H1 (cell line): Measurements from ENCODE around the gene SPI1. TPM values are rescaled to one million over a fixed set of nuclear protein-coding genes. Genes with fewer than 3 reads are reported as not detected.

ENCODE experiments used
- CTCF ChIA-PET: fragments of 300-600 bp; sonication (Branson Sonifier 250); formaldehyde crosslinking; loops from one replicate; lab custom pipeline; 2021; ENCODE audit not compliant: partially characterized antibody; lab: Charles Lee
- POLR2A ChIA-PET: fragments of 300-600 bp; sonication (Branson Sonifier 250); formaldehyde crosslinking; loops from one replicate; lab custom pipeline; 2021; ENCODE audit warnings: inconsistent platforms; ENCODE audit not compliant: partially characterized antibody; lab: Charles Lee
- DNase-seq, 2 experiments: peaks; one replicate each; pipeline versions ENCODE4 v3.0.0 to v3.0.0-alpha.2; 2010 to 2022; ENCODE audit warnings: low spot score in 2 of 2, low read depth in 1 of 2, mixed read lengths in 1 of 2
- FAIRE-seq: peaks from 2 replicates; lab custom pipeline; 2011; peaks lifted over from hg19 to GRCh38; lab: Jason Lieb, UNC
- H2AFZ ChIP-seq: 2 replicates; pipeline ENCODE4 v1.8.1; 2012; ENCODE audit warnings: low read length, inconsistent platforms
- H2AK5ac ChIP-seq: 2 replicates; pipeline ENCODE4 v1.6.1; 2013; ENCODE audit warnings: low read depth, low read length
- H2BK120ac ChIP-seq: replicated peaks from 2 replicates; pipeline ENCODE3; 2013; ENCODE audit warnings: low read depth, low read length, inconsistent platforms
- H2BK12ac ChIP-seq: 2 replicates; pipeline ENCODE4 v1.6.1; 2013; ENCODE audit warnings: low read depth, low read length
- H2BK15ac ChIP-seq: 2 replicates; pipeline ENCODE4 v1.6.1; 2013; ENCODE audit warnings: low read length
- H2BK20ac ChIP-seq: 2 replicates; pipeline ENCODE4 v1.6.1; 2013; ENCODE audit warnings: low read length
- H2BK5ac ChIP-seq: 2 replicates; pipeline ENCODE4 v1.6.1; 2013; ENCODE audit warnings: low read depth, low read length
- H3K14ac ChIP-seq: 2 replicates; pipeline ENCODE4 v1.6.1; 2013; ENCODE audit warnings: inconsistent platforms; ENCODE audit not compliant: insufficient read length
- H3K18ac ChIP-seq: 2 replicates; pipeline ENCODE4 v1.6.1; 2013; ENCODE audit warnings: low read length; ENCODE audit errors: extremely low read depth
- H3K23ac ChIP-seq: 2 replicates; pipeline ENCODE4 v1.6.1; 2013; ENCODE audit warnings: inconsistent platforms; ENCODE audit not compliant: insufficient read length
- H3K23me2 ChIP-seq: 2 replicates; pipeline ENCODE4 v1.6.1; 2013; ENCODE audit warnings: low read depth, low read length
- H3K27ac ChIP-seq: 2 replicates; pipeline ENCODE4 v1.6.1; 2011; ENCODE audit warnings: low read depth, low read length, inconsistent platforms
- H3K27me3 ChIP-seq, 4 experiments: replicated peaks in 1 of 4; 1 replicate in 1 of 4; 2 replicates in 3 of 4; pipeline versions ENCODE4 v1.6.1 to v1.8.1; 2011 to 2013; ENCODE audit warnings: low read length in 3 of 4, mild to moderate bottlenecking in 3 of 4, inconsistent platforms in 2 of 4, mixed read lengths in 2 of 4, moderate library complexity in 1 of 4; ENCODE audit not compliant: control insufficient read depth in 3 of 4, insufficient read depth in 3 of 4; ENCODE audit errors: extremely low read depth in 1 of 4
- H3K36me3 ChIP-seq, 4 experiments: 2 replicates each; pipeline versions ENCODE4 v1.6.1 to v1.8.1; 2011 to 2013; ENCODE audit warnings: mild to moderate bottlenecking in 4 of 4, low read length in 3 of 4, moderate library complexity in 2 of 4, control low read depth in 1 of 4, inconsistent platforms in 1 of 4; ENCODE audit not compliant: insufficient read depth in 4 of 4, control insufficient read depth in 2 of 4
- H3K4ac ChIP-seq: replicated peaks from 2 replicates; pipeline ENCODE3; 2013; ENCODE audit warnings: low read length, low read depth, mixed read lengths, inconsistent platforms; ENCODE audit not compliant: insufficient read length
- H3K4me1 ChIP-seq, 4 experiments: replicated peaks in 1 of 4; 1 replicate in 1 of 4; 2 replicates in 3 of 4; pipeline versions ENCODE4 v1.6.1 to v1.8.1; 2011 to 2013; ENCODE audit warnings: low read length in 3 of 4, inconsistent platforms in 2 of 4, mixed read lengths in 1 of 4; ENCODE audit not compliant: insufficient read depth in 4 of 4, control insufficient read depth in 3 of 4
- H3K4me2 ChIP-seq, 2 experiments: 2 replicates each; pipeline versions ENCODE4 v1.6.1 to v1.8.1; 2011 to 2013; ENCODE audit warnings: low read depth in 2 of 2, low read length in 2 of 2, control low read depth in 1 of 2, inconsistent platforms in 1 of 2, mild to moderate bottlenecking in 1 of 2; ENCODE audit not compliant: insufficient read depth in 1 of 2
- H3K4me3 ChIP-seq, 4 experiments: fragments of 200-600, 300-600 bp in 1 of 4; sonication (generic), shearing (Covaris generic), sonication (Bioruptor Twin) in 1 of 4; 2 replicates each; pipeline versions ENCODE4 v1.5.1 to v1.8.1; 2011 to 2016; ENCODE audit warnings: low read length in 4 of 4, low read depth in 3 of 4, control low read depth in 2 of 4, inconsistent platforms in 2 of 4, mild to moderate bottlenecking in 2 of 4, mixed read lengths in 1 of 4, moderate library complexity in 1 of 4; ENCODE audit not compliant: insufficient read depth in 2 of 4; ENCODE audit errors: extremely low read depth in 1 of 4
- H3K56ac ChIP-seq: replicated peaks from 2 replicates; pipeline ENCODE3; 2013; ENCODE audit warnings: low read depth, mild to moderate bottlenecking, mixed read lengths, low read length, inconsistent platforms; ENCODE audit not compliant: insufficient read length
- H3K79me1 ChIP-seq: 2 replicates; pipeline ENCODE4 v1.6.1; 2013; ENCODE audit warnings: low read depth, low read length, control low read depth
- H3K79me2 ChIP-seq, 2 experiments: 2 replicates each; pipeline versions ENCODE4 v1.6.1 to v1.8.1; 2012 to 2013; ENCODE audit warnings: low read length in 2 of 2, mild to moderate bottlenecking in 2 of 2, inconsistent platforms in 1 of 2; ENCODE audit not compliant: insufficient read depth in 2 of 2, control insufficient read depth in 1 of 2
- H3K9ac ChIP-seq, 4 experiments: replicated peaks in 1 of 4; 1 replicate in 1 of 4; 2 replicates in 3 of 4; pipeline versions ENCODE4 v1.6.1 to v1.8.1; 2011 to 2013; ENCODE audit warnings: low read depth in 3 of 4, low read length in 3 of 4, control low read depth in 2 of 4, mild to moderate bottlenecking in 2 of 4, moderate library complexity in 2 of 4, inconsistent platforms in 1 of 4; ENCODE audit errors: extremely low read depth in 1 of 4
- H3K9me3 ChIP-seq, 2 experiments: 2 replicates each; pipeline versions ENCODE4 v1.6.1 to v1.8.1; 2012 to 2013; ENCODE audit warnings: mild to moderate bottlenecking in 2 of 2, moderate library complexity in 2 of 2, control low read depth in 1 of 2, inconsistent platforms in 1 of 2, low read depth in 1 of 2, low read length in 1 of 2, mixed read lengths in 1 of 2; ENCODE audit not compliant: insufficient read depth in 2 of 2
- H4K20me1 ChIP-seq, 2 experiments: replicated peaks in 1 of 2; 2 replicates each; pipeline versions ENCODE3 to v1.8.1; 2011 to 2013; ENCODE audit warnings: inconsistent platforms in 2 of 2, low read length in 2 of 2, mild to moderate bottlenecking in 1 of 2; ENCODE audit not compliant: insufficient read depth in 2 of 2, control insufficient read depth in 1 of 2
- H4K5ac ChIP-seq: 2 replicates; pipeline ENCODE4 v1.6.1; 2013; ENCODE audit warnings: low read length, low read depth, mixed read lengths, inconsistent platforms; ENCODE audit not compliant: insufficient read length
- H4K8ac ChIP-seq: 2 replicates; pipeline ENCODE4 v1.8.0; 2013; ENCODE audit warnings: mild to moderate bottlenecking, moderate library complexity, low read length, inconsistent platforms; ENCODE audit not compliant: insufficient read depth; ENCODE audit errors: extremely low read depth
- H4K91ac ChIP-seq: replicated peaks from 2 replicates; pipeline ENCODE3; 2013; ENCODE audit warnings: low read length, mixed read lengths, inconsistent platforms; ENCODE audit not compliant: insufficient read length
- ASH2L ChIP-seq: fragments of 200-600, 300-600 bp; sonication (generic); IDR thresholded peaks from one replicate; pipeline ENCODE4 v1.7.1; 2017; ENCODE audit warnings: low read length
- JUN ChIP-seq: IDR thresholded peaks from 2 replicates; pipeline ENCODE4 v1.6.1; 2011; ENCODE audit warnings: low read depth, mild to moderate bottlenecking, improper control_type of control experiment, low read length
- KDM1A ChIP-seq: fragments of 200-600, 300-600 bp; sonication (generic); IDR thresholded peaks from 2 replicates; pipeline ENCODE4 v1.7.1; 2016; ENCODE audit warnings: mild to moderate bottlenecking, low read length, borderline replicate concordance
- KDM5A ChIP-seq: fragments of 200-600 bp; IDR thresholded peaks from 2 replicates; pipeline ENCODE4 v1.7.1; 2012; ENCODE audit warnings: mild to moderate bottlenecking, low read length, inconsistent platforms, mixed read lengths
- MAFK ChIP-seq: IDR thresholded peaks from 2 replicates; pipeline ENCODE4 v1.6.1; 2012; ENCODE audit warnings: low read depth, mild to moderate bottlenecking, improper control_type of control experiment, low read length
- NANOG ChIP-seq: IDR thresholded peaks from 2 replicates; pipeline ENCODE4 v1.6.1; 2011; ENCODE audit warnings: low read length, low read depth, mild to moderate bottlenecking, inconsistent platforms; ENCODE audit not compliant: insufficient read depth, poor library complexity, severe bottlenecking
- POU5F1 ChIP-seq: IDR thresholded peaks from 2 replicates; pipeline ENCODE4 v1.6.1; 2011; ENCODE audit warnings: low read depth, mild to moderate bottlenecking, low read length, moderate library complexity
- SP4 ChIP-seq: IDR thresholded peaks from 2 replicates; pipeline ENCODE4 v1.6.1; 2012; ENCODE audit warnings: low read length, inconsistent platforms
- SRF ChIP-seq: IDR thresholded peaks from 2 replicates; pipeline ENCODE4 v1.6.1; 2011; ENCODE audit warnings: mild to moderate bottlenecking, low read depth, low read length, moderate library complexity
- TEAD4 ChIP-seq: IDR thresholded peaks from 2 replicates; pipeline ENCODE4 v1.6.1; 2012; ENCODE audit warnings: low read depth, low read length, inconsistent platforms, mixed read lengths
- USF2 ChIP-seq: IDR thresholded peaks from 2 replicates; pipeline ENCODE4 v1.6.1; 2011; ENCODE audit warnings: low read length, improper control_type of control experiment
- WGBS, 2 experiments: shearing (Covaris generic) in 1 of 2; methylation state at CpG; one replicate each; pipeline versions ENCODE4 v1.1.6 to v1.1.7; 2013 to 2015; ENCODE audit warnings: low lambda C conversion rate in 2 of 2, mixed read lengths in 2 of 2, inconsistent platforms in 1 of 2, low coverage in 1 of 2, missing lambda C conversion rate in 1 of 2; ENCODE audit not compliant: insufficient replicate concordance in 2 of 2, insufficient coverage in 1 of 2, insufficient read length in 1 of 2; ENCODE audit errors: extremely low coverage in 1 of 2, missing lambda C conversion rate in 1 of 2; 5-methylcytosine and 5-hydroxymethylcytosine counted together
- polyA plus RNA-seq, 7 experiments: library from polyadenylated mRNA; depleted of rRNA in 3 of 7; stranded (reverse) in 5 of 7; unstranded in 2 of 7; fragments of >200 nt in 5 of 7; fragments of 200-250 nt in 2 of 7; gene quantifications; 1 replicate in 5 of 7; 2 replicates in 1 of 7; 4 replicates in 1 of 7; pipeline versions ENCODE4 v1.2.1 to v1.2.3, GENCODE V29; 2011 to 2013; ENCODE audit warnings: missing spikeins in 2 of 7, mixed read lengths in 2 of 7
- total RNA-seq: library from RNA; stranded (reverse); fragmentation: NEBNext Ultra II Directional; extraction: Animal tissue kit (Norgen Biotek cat#: 25700); gene quantifications from 2 replicates; pipeline ENCODE4 v1.2.1, GENCODE V29; 2021

Gene SPI1
- total and polyA plus RNA-seq, 2 of the 8 experiments (the other 6 are each of a cell fraction or from before 2014, with no cell fraction given), result 0.12 TPM; not detected in 1

GRCh38 chr11:47340980-47341775 is 37.2 kb downstream of the SPI1 start:
- H3K14ac ChIP-seq, result no peak overlapping the region
- FAIRE-seq (no peak), DNase-seq (no peak)
- H4K20me1 ChIP-seq, result peaks cover 0 to 3% of the 10 kb centered on the region in 2 experiments
- no peak overlapping the region for H3K56ac ChIP-seq
- H3K18ac ChIP-seq, result no peak overlapping the region
- no peaks in the 10 kb centered on the region for H3K27me3 ChIP-seq
- no peaks in the 10 kb centered on the region for H3K79me2 ChIP-seq
- H3K4me1 ChIP-seq, result no peaks in the 10 kb centered on the region
- H4K91ac ChIP-seq, result no peak overlapping the region
- ChIA-PET POLR2A (interaction anchor here (1.1 kb wide), 1 partner anchor 124 kb away, joined by 4 read pairs; no protein-coding TSS in a partner anchor), CTCF (interaction anchor here (1.2 to 3.5 kb wide), 6 partner anchors 9 to 108 kb away, joined by 3 to 17 read pairs (median 4); no protein-coding TSS in a partner anchor)
- no peak overlapping the region for H2AK5ac ChIP-seq
- no peak overlapping the region for H2BK20ac ChIP-seq
- H3K9ac ChIP-seq, result no peak overlapping the region
- no peak overlapping the region for H2AFZ ChIP-seq
- no peak for TF ChIP-seq NANOG
- no peak for TF ChIP-seq MAFK
- TF ChIP-seq ASH2L, result no peak
- TF ChIP-seq USF2, result no peak
- no peak for TF ChIP-seq JUN
- TF ChIP-seq KDM5A, result no peak
- no peak for TF ChIP-seq TEAD4
- TF ChIP-seq KDM1A, result no peak
- TF ChIP-seq SRF, result no peak
- no peak for TF ChIP-seq SP4
- no peak for TF ChIP-seq POU5F1
- H4K8ac ChIP-seq, result no peak overlapping the region
- H3K9me3 ChIP-seq, result no peaks in the 10 kb centered on the region
- H3K27ac ChIP-seq, result no peak overlapping the region
- WGBS, 2 experiments, result 82% methylated on average over 16 of the region's 18 CpGs; no CpG with 5 or more reads in 1 of the 2 experiments
- H2BK12ac ChIP-seq, result no peak overlapping the region
- no peak overlapping the region for H4K5ac ChIP-seq
- no peak overlapping the region for H2BK15ac ChIP-seq
- no peak overlapping the region for H2BK5ac ChIP-seq
- peaks cover 2% of the 10 kb centered on the region; the same call in 1 of the 2 replicates for H3K23me2 ChIP-seq
- H3K4ac ChIP-seq, result no peak overlapping the region
- H3K79me1 ChIP-seq, result no peaks in the 10 kb centered on the region; the same call in 1 of the 2 replicates
- H3K4me3 ChIP-seq, result no peak overlapping the region
- H3K36me3 ChIP-seq, result no peaks in the 10 kb centered on the region
- H3K23ac ChIP-seq, result no peak overlapping the region
- H3K4me2 ChIP-seq, result no peak overlapping the region
- H2BK120ac ChIP-seq, result no peak overlapping the region
